HG03565 (cell line): ENCODE results near the gene MARCKS.

Experiments
- ATAC-seq: cut with Tn5 transposase; IDR thresholded peaks from one replicate; pipeline ENCODE4 v1.9.1; 2021; ENCODE audit warnings: mild to moderate bottlenecking, moderate library complexity; ENCODE audit not compliant: unreplicated experiment

Gene MARCKS

DNA sequence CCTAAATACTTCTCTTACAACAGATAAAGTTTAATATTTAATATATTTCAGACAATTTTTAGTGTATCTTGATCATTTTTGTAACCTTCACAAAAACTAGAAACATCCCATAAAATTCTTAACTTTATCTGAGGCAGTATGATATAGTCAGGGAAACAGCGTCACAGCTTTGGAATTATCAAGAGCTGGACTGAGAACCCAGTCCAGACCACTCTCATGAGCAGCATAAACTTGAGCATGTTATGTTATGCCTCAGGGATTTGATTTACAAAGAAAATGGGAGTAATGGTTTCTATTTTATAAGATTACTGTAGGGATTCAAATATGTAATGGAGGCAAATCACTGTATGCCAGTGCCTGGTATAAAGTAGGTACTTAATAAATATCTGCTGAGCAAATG lies 8.3 kb upstream of the MARCKS start:
- ATAC-seq = no peak

- no peak for ATAC-seq
Measured at GRCh38 chr6:113853252-113853651, 3.9 kb upstream of the MARCKS start.

DNA sequence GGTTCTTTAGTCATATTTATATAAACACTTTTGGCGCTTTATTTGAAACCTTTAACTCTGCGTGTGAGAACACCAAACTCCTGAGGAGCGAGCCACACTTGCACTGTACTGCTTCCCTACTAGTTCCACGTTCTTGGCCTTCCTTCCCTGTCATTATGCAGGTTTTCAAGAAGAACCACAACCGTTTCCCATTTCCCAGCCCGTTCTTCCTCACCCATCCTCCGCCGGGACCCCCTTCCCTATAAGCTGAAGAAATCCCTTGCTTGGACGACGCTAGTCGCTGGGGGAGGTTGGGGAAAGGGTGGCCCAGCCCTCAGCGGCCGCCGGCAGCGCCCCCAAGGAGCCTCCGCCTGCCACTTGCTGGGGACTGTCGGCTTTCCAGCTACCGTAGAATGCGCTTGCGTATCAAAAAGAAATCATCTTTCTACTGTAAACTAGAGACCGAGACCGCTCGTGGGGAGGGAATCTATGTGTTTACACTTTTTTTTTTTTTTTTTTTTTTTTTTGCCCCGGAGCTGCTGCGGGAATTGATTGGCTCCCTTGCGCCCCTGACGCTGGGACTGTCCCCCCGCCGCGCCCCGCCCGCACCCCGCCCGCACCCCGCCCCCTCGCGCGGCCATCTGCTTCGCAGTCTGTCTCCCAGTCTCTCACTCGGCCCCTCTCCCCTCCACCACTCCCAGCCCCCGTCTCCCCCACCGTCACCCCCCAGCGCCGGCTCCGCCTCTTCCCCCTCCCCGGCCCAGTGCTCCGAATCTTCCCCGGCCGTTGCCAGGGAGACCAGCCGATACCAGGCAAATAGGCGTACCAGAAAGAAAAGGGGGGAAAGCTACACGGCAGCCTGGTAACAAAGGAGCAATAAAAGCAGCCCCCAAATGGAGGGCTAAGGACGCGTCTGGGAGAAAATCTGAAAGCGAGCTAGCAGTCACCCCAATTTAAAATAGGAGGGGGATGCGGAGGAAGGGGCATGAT lies 2.3 kb upstream of the MARCKS start:
- no peak for ATAC-seq

- no peak for ATAC-seq
Measured at GRCh38 chr6:113855500-113856374, 1.4 kb upstream of the MARCKS start.

GRCh38 chr6:113856375-113856624 lies 845 bp upstream of the MARCKS start:
- no peak for ATAC-seq

GRCh38 chr6:113857556-113858479 lies 673 bp downstream of the MARCKS start:
- ATAC-seq = no peak

DNA sequence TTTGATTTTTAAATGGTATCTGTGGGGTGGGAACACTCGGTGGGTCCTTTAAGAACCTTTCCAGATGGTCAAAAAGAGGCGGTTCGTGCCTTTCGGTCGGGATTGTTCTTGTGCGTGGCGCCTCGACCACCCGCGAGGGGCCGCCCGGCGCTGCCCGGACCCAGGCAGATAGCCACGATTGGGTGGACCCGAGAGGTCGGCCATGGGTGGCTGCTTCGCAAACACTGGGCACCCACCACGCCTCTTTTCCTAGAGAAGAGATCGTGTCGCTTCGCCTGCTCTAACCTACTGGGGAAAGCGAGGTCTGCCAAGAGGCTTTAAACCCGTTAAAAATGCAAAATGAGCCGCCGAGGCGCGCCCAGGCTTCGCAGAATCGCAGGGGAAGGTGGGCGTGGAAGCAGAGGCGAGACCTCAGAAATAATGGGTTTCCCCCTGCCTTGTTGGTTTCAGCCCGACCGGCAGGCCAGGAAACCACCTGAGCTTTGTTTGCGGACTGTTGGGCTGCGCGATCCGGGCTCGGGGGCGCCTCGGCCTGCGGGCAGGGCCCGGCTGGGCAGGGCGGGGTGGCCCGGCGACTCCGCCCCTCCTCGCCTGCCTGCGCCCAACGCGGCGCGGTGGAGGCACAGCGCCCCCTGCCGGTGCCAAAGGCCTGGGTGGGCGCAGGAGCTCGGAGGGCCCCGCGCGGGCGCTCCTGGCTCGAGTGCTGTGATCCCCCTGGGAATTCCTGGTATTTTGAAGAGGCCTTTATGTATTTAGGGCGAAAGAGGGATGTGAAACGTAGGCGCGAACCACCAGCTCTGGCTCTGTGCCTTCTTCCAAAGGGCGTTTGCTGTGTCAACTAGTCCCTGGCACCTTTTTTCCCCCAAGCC lies 1.6 kb downstream of the MARCKS start:
- peak; percentile 73 for ATAC-seq

- no peak for ATAC-seq
Measured at GRCh38 chr6:113859349-113860180, 2.4 kb downstream of the MARCKS start.

GRCh38 chr6:113860181-113860955 lies 3.2 kb downstream of the MARCKS start:
- no peak for ATAC-seq

DNA sequence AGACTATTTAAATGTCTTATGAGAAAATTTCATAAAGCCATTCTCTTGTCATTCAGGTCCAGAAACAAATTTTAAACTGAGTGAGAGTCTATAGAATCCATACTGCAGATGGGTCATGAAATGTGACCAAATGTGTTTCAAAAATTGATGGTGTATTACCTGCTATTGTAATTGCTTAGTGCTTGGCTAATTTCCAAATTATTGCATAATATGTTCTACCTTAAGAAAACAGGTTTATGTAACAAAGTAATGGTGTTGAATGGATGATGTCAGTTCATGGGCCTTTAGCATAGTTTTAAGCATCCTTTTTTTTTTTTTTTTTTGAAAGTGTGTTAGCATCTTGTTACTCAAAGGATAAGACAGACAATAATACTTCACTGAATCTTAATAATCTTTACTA lies 5.0 kb downstream of the MARCKS start:
- no peak for ATAC-seq

DNA sequence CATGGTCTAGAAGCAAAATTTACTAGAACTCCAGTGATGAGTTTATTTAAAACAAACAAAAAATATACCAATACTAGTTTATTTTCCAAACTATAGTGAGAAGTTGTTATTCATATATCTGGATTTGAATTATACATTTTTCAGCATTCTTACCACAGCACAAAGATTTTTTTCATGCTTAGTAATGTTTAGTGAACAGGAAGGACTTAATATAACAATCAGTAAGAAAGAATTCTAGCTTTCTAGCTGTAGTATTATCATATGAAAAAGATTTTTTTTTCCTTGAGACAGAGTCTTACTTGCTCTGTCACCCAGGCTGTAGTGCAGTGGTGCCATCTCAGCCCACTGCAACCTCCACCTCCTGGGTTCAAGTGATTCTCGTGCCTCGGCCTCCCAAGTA lies 13.8 kb downstream of the MARCKS start:
- ATAC-seq = no peak

GRCh38 chr6:113871975-113872374 lies 14.8 kb downstream of the MARCKS start:
- no peak for ATAC-seq

- ATAC-seq = peak; percentile 90
Measured at GRCh38 chr6:113873043-113873667, 16.0 kb downstream of the MARCKS start.

GRCh38 chr6:113875470-113875869 lies 18.3 kb downstream of the MARCKS start:
- no peak for ATAC-seq

DNA sequence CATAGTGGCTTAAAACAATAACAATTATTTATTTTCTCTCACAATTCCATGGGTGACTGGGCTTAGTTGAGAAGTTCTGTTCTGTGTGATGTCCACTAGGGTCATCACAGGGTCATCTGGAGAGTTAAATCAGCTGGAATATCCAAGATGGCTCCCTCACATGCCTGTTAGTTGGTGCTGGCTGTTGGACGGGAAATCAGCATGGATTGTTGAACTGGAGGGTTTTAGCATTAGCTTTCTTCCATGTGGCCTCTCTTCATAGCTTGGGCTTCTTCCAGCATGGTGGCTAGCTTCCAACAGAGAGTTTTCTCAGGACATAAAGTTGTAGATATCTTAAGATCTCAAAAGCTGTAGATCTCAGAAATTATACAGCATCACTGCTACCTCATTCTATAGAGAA lies 19.6 kb downstream of the MARCKS start:
- ATAC-seq = no peak

DNA sequence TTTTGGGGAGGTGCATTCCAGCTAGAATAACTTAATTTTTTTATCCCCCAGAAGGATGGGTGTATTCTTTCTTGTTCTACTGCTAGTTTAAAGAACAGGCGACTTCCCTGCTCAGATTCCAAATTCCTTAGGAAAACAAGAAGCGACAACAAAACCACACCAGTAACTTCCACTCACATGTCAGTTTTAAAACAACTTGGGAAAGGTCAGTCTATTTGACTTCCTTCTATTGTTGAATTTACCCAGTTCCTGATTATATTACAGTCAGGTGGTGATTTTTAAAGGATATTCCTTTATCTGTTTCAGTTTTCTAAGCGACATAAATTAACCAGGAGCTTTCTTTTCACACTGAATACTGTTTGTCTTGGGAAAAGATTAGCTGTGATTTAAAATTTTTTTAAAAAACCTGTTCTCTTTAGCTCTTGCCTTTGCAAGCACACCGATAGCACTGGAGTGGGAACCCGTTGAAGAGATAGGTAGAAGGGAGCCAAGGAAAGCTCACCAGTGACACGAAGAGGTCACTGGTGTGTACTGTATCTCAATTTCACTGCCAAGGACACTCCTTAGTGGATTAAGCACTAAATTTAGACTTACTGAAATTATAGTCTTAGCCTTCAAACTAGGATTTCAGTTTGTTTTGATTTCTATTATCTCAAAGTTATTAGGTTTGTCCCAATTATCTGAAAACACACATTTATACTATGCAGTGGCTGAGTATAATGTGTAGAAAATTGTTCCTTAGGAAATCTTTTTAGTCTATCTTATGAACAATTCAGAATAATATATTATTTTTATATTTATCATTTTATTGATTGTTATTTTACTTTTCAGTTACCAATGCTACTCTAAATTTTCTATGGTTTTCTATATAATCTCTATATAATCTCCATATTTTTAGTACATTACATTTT lies 22.3 kb downstream of the MARCKS start:
- ATAC-seq = peak; percentile 99

GRCh38 chr6:113881478-113881980 lies 24.4 kb downstream of the MARCKS start:
- no peak for ATAC-seq
